Measurements from ENCODE around the gene DRAXIN.
A peak's percentile ranks its signal among the peaks of the same experiment; 100 is the strongest.

Gene DRAXIN

DNA sequence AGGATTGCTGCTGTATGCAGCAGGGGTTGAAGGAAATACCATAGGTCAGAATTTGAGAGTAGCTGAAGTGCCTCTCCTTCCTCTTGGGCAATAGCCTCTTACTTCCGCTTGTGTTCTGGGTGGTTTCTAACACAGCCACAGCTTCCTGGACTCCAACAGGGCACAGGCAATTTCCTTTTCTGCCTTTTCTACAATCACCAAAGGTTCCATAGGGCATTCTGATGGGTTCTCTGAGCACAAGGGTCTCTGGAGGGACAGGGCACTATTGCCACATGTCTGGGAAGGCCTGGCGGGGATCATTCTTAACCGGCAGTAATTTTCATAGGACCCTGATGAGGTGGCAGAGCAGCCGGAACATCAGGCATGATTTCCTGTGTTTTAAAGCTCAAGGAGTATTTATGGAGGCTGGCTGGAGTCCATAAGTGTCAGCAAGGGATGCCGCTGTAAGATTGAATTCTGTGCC lies 39.0 kb downstream of the DRAXIN start:
- H3K4me3 ChIP-seq (ENCODE audit: low read depth, low read length) = no peak overlapping the region
- TF ChIP-seq, protein P1, sequence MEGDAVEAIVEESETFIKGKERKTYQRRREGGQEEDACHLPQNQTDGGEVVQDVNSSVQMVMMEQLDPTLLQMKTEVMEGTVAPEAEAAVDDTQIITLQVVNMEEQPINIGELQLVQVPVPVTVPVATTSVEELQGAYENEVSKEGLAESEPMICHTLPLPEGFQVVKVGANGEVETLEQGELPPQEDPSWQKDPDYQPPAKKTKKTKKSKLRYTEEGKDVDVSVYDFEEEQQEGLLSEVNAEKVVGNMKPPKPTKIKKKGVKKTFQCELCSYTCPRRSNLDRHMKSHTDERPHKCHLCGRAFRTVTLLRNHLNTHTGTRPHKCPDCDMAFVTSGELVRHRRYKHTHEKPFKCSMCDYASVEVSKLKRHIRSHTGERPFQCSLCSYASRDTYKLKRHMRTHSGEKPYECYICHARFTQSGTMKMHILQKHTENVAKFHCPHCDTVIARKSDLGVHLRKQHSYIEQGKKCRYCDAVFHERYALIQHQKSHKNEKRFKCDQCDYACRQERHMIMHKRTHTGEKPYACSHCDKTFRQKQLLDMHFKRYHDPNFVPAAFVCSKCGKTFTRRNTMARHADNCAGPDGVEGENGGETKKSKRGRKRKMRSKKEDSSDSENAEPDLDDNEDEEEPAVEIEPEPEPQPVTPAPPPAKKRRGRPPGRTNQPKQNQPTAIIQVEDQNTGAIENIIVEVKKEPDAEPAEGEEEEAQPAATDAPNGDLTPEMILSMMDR (IDR thresholded peaks at IDR 0.05; ENCODE audit: low read depth, low read length) = no peak

DNA sequence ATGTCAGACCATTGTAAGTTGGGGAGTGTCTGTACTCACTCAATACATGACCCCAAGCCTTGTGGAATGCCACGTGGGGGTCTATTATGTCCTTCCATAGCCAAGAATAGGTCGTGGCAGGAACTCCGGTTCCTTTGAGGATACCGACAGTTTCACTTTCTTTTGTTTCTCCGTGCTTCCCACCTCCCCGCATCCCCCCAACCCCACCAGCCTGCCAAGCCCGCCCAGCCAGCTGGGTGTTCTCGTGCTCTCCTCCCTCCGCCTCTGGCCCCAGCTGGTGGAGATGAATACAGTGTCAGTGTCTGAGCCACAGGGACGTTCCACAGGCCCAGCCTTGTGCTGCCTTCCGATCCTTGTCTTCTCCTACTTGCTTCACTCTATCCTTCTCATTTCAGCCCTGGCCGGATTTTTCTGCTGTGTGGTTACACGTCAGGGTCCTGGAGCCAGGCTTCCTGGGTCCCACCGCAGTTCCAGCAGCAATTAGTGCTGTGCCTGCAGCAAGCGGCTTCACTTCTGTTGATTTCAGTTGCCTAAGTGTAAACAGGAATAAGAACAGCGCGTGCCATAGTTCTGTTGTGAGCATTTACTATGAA lies 40.3 kb downstream of the DRAXIN start:
- TF ChIP-seq, protein P1 (IDR thresholded peaks at IDR 0.05; ENCODE audit: low read depth, low read length) = no peak
- peak overlapping the region; percentile 5 for H3K4me3 ChIP-seq (ENCODE audit: low read depth, low read length)

DNA sequence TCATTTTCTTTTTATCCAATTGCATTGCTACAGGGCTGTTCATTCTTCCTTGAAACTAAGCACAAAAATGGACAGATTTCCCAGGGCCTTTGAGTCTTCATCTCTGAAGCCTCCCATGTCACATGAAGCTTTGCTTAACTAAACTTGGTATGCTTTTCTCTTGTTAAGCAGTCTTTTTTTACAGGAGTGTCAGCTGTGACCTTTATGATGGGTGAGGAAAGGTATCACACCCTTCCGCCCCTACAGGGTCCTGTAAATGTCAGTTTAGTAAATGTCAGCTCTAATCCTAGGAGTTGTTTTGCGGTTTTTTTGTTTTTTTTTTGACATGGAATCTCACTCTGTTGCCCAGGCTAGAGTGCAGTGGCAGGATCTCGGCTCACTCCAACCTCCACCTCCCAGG lies 41.8 kb downstream of the DRAXIN start:
- H3K4me3 ChIP-seq (ENCODE audit: low read depth, low read length) = no peak overlapping the region
- TF ChIP-seq, protein P1 (IDR thresholded peaks at IDR 0.05; ENCODE audit: low read depth, low read length) = no peak

DNA sequence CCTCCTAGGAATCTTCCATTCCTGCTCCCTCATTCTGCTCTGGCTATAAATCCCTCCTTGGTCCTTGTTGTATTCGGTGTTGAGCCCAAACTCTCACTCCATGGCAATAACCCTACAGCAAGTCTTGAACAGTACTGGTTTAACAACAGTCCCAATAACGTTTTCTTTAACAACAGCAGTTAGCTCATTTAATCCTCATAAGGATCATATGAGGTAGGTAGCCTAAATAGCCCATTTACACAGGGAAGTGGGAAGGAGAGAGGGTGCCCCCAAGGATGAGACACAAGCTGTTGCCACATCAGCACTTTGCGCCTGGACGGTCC lies 44.0 kb downstream of the DRAXIN start:
- TF ChIP-seq, protein P1 (IDR thresholded peaks at IDR 0.05; ENCODE audit: low read depth, low read length) = no peak
- H3K4me3 ChIP-seq (ENCODE audit: low read depth, low read length) = peak overlapping the region; percentile 86

DNA sequence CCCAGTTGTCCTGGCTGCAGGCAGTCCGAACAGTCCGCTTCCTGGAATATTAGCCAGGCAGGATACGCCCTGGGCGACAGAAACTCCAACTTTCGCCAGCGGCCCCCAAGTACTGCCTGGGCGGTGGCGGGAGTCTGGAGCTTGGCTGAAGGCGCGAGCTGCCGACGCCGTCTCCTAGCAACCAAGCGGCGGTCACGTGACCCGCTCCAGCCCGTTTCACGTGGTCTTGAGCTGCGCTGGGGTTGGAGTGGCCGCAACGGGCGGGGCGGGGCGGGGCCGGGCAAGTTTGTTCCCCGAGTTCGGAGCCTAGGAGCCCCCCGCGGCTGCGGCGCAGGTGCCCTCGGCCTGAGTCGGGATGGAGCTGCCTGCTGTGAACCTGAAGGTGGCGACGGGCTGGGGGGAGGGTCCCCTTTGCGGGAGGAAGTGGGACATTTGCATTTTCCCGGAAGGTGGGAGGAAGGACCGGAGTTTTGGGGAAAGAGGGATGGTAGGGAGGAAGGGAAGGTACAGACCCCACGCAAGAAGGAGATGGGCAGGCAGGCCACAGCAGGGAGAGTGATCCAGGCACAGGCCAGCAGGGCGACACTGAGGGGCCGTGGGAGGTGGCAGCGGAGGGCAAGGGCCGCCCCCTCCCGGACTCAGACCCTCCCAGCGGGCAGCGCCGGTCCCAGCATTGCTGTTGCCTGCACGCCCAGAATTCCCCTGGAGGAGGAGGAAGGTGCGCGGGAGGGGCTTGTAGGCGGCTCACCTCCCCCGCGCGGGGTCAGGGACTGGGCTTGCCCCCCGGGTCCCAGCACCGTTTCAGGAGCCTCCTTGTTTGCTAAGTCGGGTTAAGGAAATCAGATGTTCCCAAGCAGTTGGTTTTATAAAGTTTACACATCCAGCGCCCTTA lies 44.6 kb downstream of the DRAXIN start, which contains the start of gene AGTRAP:
AGTRAP (plus strand) TSS at position 283 of the 892 bp plus-strand sequence; CDS start at position 356, 73 bp downstream.
- TF ChIP-seq, protein P1 (IDR thresholded peaks at IDR 0.05; ENCODE audit: low read depth, low read length) = no peak
- H3K4me3 ChIP-seq (ENCODE audit: low read depth, low read length) = peak within 1 kb of the TSS; percentile 86

DNA sequence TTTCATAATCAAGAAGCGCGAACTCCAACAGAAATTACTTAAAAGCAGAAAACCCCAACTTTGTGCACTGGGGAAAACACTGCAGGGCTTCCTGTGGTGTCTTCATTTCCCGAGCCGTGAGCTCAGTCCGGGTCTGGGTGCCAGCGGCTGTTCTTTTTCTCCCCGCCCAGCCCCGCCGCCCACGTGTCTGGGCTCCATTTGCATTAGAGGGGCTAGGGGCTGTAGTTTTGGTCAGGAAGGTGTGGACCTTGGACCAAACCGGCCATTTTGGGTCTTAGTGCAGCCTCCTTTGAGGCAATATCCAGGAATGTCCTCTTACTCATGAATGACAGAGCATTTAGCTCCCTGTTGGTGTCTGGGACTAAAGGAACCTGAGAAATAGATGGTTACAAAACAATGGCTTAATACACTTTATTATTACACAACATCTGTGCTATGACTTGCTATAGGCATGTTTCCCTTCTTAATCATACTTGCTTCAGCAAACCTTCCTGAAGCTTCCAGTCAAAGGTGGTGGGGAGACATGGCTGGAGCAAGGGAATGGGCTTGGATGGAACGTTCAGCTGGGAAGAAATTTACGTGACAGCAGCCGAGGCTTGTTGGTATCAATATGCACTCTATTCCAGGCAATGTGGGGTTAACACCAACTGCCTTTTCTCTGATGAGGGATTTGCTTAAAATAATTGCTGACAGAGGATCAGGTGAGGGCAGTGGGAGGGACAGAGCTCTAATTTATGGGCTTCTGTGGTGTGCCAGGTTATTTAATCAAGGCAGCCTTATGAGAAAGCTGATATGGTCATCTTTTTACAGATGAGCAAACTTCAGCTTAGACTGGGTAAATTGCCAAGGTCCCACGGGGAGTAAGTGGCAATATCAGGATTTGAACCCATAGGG lies 45.5 kb downstream of the DRAXIN start:
- H3K4me3 ChIP-seq (ENCODE audit: low read depth, low read length) = peak overlapping the region; percentile 86

More for the DNA sequence above, 45.5 kb downstream of the DRAXIN start:
- TF ChIP-seq, protein P1 (IDR thresholded peaks at IDR 0.05; ENCODE audit: low read depth, low read length) = no peak
